HG02870 (cell line): Measurements from ENCODE around the gene PTH2R.

Experiments
- ATAC-seq: cut with Tn5 transposase; IDR thresholded peaks from one replicate; pipeline ENCODE4 v1.9.1; 2021; ENCODE audit warnings: mild to moderate bottlenecking, moderate library complexity; ENCODE audit not compliant: unreplicated experiment

PTH2R gene

GRCh38 chr2:208541989-208542464, 135.4 kb downstream of the PTH2R start:
- ATAC-seq = no peak

DNA sequence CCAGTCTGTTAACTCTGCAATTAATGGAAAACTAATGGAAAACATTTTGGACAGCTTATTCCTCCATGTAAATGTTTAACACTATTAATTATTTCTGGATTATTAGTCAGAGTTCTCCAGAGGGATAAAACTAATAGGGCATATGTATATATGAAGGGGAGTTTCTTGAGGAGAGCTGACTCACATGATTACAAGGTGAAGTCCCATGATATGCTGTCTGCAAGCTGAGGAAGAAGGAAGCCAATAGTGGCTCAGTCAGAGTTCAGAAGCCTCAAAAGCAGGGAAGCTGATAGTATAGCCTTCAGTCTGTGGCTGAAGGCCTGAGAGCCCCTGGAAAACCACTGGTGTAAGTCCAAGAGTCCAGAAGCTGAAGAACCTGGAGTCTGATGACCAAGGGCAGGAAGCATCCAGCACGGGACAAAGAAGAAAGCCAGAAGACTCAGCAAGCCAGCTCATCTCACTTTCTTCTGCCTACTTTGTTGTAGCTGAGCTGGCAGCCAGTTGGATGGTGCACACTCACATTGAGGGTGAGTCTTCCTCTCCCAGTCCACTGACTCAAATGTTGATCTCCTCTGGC, 136.0 kb downstream of the PTH2R start:
- no peak for ATAC-seq
